ENCODE results near the gene MAP3K19.

MAP3K19 gene

DNA sequence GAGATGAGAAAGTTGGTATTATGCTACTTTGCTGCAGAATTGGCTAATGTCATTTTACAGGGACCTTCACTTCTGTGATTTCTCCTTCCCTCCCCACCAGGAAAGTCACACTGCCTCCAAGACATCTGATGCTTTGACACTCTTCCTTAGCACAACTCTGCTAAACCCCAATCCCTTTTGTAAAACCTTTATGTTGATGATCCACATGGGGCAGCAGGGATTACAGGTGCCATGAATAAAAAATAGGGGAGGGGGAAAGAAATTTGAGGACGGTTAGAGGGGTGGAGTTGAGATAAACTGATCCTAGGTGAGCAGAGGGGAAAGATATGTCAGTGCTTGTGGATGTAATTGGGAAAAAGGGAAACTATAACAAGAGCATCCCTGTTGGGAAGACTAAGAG is 102.3 kb downstream of the MAP3K19 start:
- in situ Hi-C loops (cut with HindIII; ENCODE audit: low sequenced_read_pairs) = no loop called here
- no peak overlapping the region for H3K4me3 ChIP-seq (ENCODE audit: low read depth, low read length)
- DNase-seq (ENCODE audit: low read depth, low spot score) = no peak
- TF ChIP-seq, protein P1, sequence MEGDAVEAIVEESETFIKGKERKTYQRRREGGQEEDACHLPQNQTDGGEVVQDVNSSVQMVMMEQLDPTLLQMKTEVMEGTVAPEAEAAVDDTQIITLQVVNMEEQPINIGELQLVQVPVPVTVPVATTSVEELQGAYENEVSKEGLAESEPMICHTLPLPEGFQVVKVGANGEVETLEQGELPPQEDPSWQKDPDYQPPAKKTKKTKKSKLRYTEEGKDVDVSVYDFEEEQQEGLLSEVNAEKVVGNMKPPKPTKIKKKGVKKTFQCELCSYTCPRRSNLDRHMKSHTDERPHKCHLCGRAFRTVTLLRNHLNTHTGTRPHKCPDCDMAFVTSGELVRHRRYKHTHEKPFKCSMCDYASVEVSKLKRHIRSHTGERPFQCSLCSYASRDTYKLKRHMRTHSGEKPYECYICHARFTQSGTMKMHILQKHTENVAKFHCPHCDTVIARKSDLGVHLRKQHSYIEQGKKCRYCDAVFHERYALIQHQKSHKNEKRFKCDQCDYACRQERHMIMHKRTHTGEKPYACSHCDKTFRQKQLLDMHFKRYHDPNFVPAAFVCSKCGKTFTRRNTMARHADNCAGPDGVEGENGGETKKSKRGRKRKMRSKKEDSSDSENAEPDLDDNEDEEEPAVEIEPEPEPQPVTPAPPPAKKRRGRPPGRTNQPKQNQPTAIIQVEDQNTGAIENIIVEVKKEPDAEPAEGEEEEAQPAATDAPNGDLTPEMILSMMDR (IDR thresholded peaks at IDR 0.05; ENCODE audit: low read depth, low read length) = no peak

DNA sequence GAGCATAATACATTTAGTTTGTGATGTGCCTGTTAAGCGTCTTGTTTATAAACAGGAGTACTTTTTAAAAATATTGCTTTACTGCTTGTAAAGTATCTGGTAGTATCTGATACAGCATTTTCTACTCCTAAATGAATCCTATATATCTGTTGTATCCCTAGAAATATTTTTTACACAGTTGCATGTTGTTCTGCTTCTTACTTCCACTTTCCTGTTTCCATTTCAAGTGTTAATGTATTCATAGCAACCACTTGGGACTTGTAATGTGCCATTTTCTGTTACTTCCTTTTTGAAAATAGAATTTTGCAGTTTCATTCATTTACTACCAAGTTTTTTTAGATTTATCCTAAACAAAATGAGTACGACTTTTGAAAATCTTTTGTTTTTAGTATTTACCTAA is 103.7 kb downstream of the MAP3K19 start:
- in situ Hi-C loops (cut with HindIII; ENCODE audit: low sequenced_read_pairs) = no loop called here
- no peak overlapping the region for H3K4me3 ChIP-seq (ENCODE audit: low read depth, low read length)
- TF ChIP-seq, protein P1 (IDR thresholded peaks at IDR 0.05; ENCODE audit: low read depth, low read length) = no peak
- DNase-seq (ENCODE audit: low read depth, low spot score) = no peak

DNA sequence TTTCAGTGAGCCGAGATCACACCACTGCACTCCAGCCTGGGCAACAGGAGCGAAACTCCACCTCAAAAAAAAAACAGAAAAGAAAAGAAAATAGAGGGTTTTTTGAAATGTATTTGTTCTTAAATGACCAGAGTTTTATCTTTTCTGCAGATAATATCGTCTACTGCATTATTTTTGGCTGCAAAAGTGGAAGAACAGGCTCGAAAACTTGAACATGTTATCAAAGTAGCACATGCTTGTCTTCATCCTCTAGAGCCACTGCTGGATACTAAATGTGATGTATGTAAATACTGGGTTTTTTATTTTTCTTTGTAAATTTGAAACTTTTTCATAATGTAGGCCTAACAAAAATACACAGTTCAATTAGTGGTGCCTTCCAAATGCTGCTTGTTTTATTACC is 110.6 kb downstream of the MAP3K19 start:
- TF ChIP-seq, protein P1 (IDR thresholded peaks at IDR 0.05; ENCODE audit: low read depth, low read length) = no peak
- H3K4me3 ChIP-seq (ENCODE audit: low read depth, low read length) = no peak overlapping the region
- no peak for DNase-seq (ENCODE audit: low read depth, low spot score)
- in situ Hi-C loops (cut with HindIII; ENCODE audit: low sequenced_read_pairs) = no loop called here

GRCh38 chr2:134934641-134935040 is 112.6 kb downstream of the MAP3K19 start:
- in situ Hi-C loops (cut with HindIII; ENCODE audit: low sequenced_read_pairs) = no loop called here
- DNase-seq (ENCODE audit: low read depth, low spot score) = no peak
- no peak overlapping the region for H3K4me3 ChIP-seq (ENCODE audit: low read depth, low read length)
- TF ChIP-seq, protein P1 (IDR thresholded peaks at IDR 0.05; ENCODE audit: low read depth, low read length) = no peak

DNA sequence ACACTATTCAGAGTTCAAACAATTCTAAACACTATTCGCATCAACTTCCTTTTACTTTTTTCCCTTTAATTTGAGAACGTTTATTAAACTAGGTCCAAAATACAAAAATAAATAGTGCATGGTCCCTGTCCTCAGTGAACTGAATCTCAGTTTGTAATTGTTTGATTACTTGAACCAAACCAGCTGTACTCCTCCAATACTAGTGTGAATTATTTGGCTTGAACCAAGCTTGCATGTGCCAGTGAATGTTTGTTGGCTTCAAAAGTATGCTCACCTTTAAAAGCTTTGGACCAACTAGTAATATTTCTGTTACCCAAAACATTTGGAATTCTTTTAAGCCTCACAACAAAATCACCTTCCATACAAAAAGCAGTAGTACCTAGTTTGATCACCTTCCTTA is 113.1 kb downstream of the MAP3K19 start:
- TF ChIP-seq, protein P1 (IDR thresholded peaks at IDR 0.05; ENCODE audit: low read depth, low read length) = no peak
- in situ Hi-C loops (cut with HindIII; ENCODE audit: low sequenced_read_pairs) = no loop called here
- no peak for DNase-seq (ENCODE audit: low read depth, low spot score)
- H3K4me3 ChIP-seq (ENCODE audit: low read depth, low read length) = no peak overlapping the region

GRCh38 chr2:134933732-134934131 is 113.5 kb downstream of the MAP3K19 start:
- H3K4me3 ChIP-seq (ENCODE audit: low read depth, low read length) = no peak overlapping the region
- DNase-seq (ENCODE audit: low read depth, low spot score) = no peak
- in situ Hi-C loops (cut with HindIII; ENCODE audit: low sequenced_read_pairs) = no loop called here
- TF ChIP-seq, protein P1 (IDR thresholded peaks at IDR 0.05; ENCODE audit: low read depth, low read length) = no peak
